Measurements from ENCODE around the gene GRIA4. TPM values are rescaled to one million over a fixed set of nuclear protein-coding genes. Genes with fewer than 3 reads are reported as not detected.

Gene GRIA4
- total and polyA plus RNA-seq, 11 donors: 0.45 TPM; not detected in 10

DNA sequence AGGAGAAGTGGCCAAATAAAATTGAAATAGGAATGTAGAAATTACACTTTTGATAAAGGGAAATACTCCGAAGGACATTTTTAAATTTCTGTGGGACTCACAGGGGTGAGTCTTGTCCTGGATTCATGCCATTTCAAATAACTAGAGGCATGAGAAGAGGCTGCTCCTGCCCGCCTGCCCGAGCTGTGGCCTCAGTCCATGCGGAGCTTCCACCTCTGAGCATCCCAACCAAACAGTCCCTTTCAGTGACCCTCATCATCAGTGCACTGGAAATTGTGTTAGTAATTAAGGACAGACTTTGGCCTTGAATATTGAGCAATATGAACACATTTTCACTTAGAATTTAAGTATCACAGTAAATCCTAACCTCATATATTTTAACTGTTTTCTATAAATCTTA is 25.6 kb downstream of the GRIA4 start:
- Histone ChIP-seq H3K27me3 (no peaks in the 10 kb centered on the region), H3K4me3 (no peak overlapping the region), H3K4me1 (no peaks in the 10 kb centered on the region), H3K9me3 (no peaks in the 10 kb centered on the region), H3K36me3 (no peaks in the 10 kb centered on the region), H3K27ac (no peak overlapping the region)
- TF ChIP-seq CTCF (IDR thresholded peaks at IDR 0.05) (no peak), POLR2A (IDR thresholded peaks at IDR 0.05) (no peak)
- no peak for DNase-seq
- WGBS, 4 donors: 67 to 79% (median 75%) methylated on average over 4 of the region's 4 CpGs
- ATAC-seq: no peak
- intact Hi-C loops (cut with DNase I): no loop called here

- Histone ChIP-seq H3K4me1 (no peaks in the 10 kb centered on the region), H3K36me3 (no peaks in the 10 kb centered on the region), H3K27ac (no peak overlapping the region), H3K9me3 (no peaks in the 10 kb centered on the region), H3K4me3 (no peak overlapping the region), H3K27me3 (no peaks in the 10 kb centered on the region)
- TF ChIP-seq CTCF (IDR thresholded peaks at IDR 0.05): no peak
- TF ChIP-seq POLR2A (IDR thresholded peaks at IDR 0.05): no peak
- intact Hi-C loops (cut with DNase I): no loop called here
- 21 to 41% (median 39%) methylated on average over 2 of the region's 2 CpGs for WGBS, 4 donors
- DNase-seq: no peak
- ATAC-seq: no peak
Measured at GRCh38 chr11:105636496-105636895, 26.6 kb downstream of the GRIA4 start.

GRCh38 chr11:105639527-105639926 is 29.7 kb downstream of the GRIA4 start:
- no peak overlapping the region for H3K27ac ChIP-seq
- ATAC-seq (no peak), DNase-seq (no peak)
- no peak for TF ChIP-seq CTCF (IDR thresholded peaks at IDR 0.05)
- TF ChIP-seq POLR2A (IDR thresholded peaks at IDR 0.05): no peak
- no peaks in the 10 kb centered on the region for H3K27me3 ChIP-seq
- H3K36me3 ChIP-seq: no peaks in the 10 kb centered on the region
- H3K9me3 ChIP-seq: no peaks in the 10 kb centered on the region
- no peak overlapping the region for H3K4me3 ChIP-seq
- H3K4me1 ChIP-seq: no peaks in the 10 kb centered on the region
- 89 to 92% (median 92%) methylated on average over 1 of the region's 1 CpG for WGBS, 4 donors
- intact Hi-C loops (cut with DNase I): no loop called here

DNA sequence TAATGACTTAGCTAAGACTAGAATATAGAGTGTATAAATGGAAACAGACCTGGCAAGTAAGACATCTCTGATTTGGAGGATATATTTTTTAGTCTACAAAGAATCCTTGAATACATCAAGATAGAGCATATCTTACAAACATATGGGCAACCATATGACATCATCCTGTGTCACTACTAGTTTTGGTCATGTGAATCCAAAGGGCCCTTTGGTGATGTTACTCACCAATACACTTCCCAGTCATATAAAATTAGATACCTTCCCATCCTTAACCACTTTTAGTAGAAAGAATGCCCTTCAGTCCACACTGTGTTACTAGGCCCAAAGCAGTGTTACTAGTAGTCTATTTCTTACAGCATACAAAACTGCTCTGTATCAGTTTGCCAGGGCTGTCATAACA is 31.6 kb downstream of the GRIA4 start:
- Histone ChIP-seq H3K4me3 (no peak overlapping the region), H3K36me3 (no peaks in the 10 kb centered on the region), H3K9me3 (peaks cover 0 to 3% (median 0%) of the 10 kb centered on the region in 12 donors), H3K27me3 (no peaks in the 10 kb centered on the region), H3K4me1 (no peaks in the 10 kb centered on the region), H3K27ac (no peak overlapping the region)
- ATAC-seq (no peak), DNase-seq (no peak)
- TF ChIP-seq POLR2A (IDR thresholded peaks at IDR 0.05) (no peak), CTCF (IDR thresholded peaks at IDR 0.05) (no peak)
- intact Hi-C loops (cut with DNase I): no loop called here

Measured in heart left ventricle (tissue), 16 donors.